Adrenal gland (tissue), 12 donors: ENCODE data around the gene MET. TPM values are rescaled to one million over a fixed set of nuclear protein-coding genes. Genes with fewer than 3 reads are reported as not detected.

Experiments
- DNase-seq, 7 donors: peaks; one replicate each; pipeline ENCODE4 v3.0.0-alpha.2; 2019 to 2020
- H3K27ac ChIP-seq, 5 donors: fragments of 200-600 bp; sonication (generic) in 4 of 5; 1 replicate in 3 of 5; 2 replicates in 2 of 5; pipeline versions ENCODE4 v1.5.1 to v1.8.0; 2016 to 2020; ENCODE audit warnings: mild to moderate bottlenecking in 1 of 5
- H3K27me3 ChIP-seq: fragments of 200-600 bp; 2 replicates; pipeline ENCODE4 v1.8.0; 2021
- H3K36me3 ChIP-seq, 2 donors: fragments of 200-600 bp; replicated peaks in 1 of 2; 1 replicate in 1 of 2; 2 replicates in 1 of 2; pipeline versions ENCODE4 v1.5.1 to v1.8.0; 2018 to 2022
- H3K4me1 ChIP-seq, 2 donors: fragments of 200-600 bp; replicated peaks in 1 of 2; 1 replicate in 1 of 2; 2 replicates in 1 of 2; pipeline versions ENCODE4 v1.5.1 to v1.8.0; 2018 to 2021
- H3K4me3 ChIP-seq, 4 donors: fragments of 200-600 bp; sonication (generic) in 3 of 4; one replicate each; pipeline ENCODE4 v1.5.1; 2016 to 2018
- H3K9me3 ChIP-seq, 3 donors: fragments of 200-600 bp; sonication (generic) in 1 of 3; replicated peaks in 1 of 3; 1 replicate in 2 of 3; 2 replicates in 1 of 3; pipeline versions ENCODE4 v1.5.1 to v1.8.0; 2016 to 2021
- POLR2A ChIP-seq, 2 donors: fragments of 450-650 bp; IDR thresholded peaks; one replicate each; pipeline ENCODE4 v1.6.1; 2017; ENCODE audit warnings: antibody characterized with exemption in 2 of 2, mild to moderate bottlenecking in 2 of 2, moderate library complexity in 1 of 2
- WGBS, 4 donors: extraction: QIAGEN DNeasy Blood & Tissue Kit in 2 of 4; methylation state at CpG; one replicate each; pipeline versions ENCODE4 v1.1.5 to v1.1.7; 2013 to 2017; 5-methylcytosine and 5-hydroxymethylcytosine counted together
- intact Hi-C, 2 donors: fragments of 100-400 bp; cut with DNase I; formaldehyde crosslinking; loops; one replicate each; pipeline versions ENCODE4 v1.14.1 to v1.15.0; 2022 to 2023
- polyA plus RNA-seq, 3 donors: library from polyadenylated mRNA; stranded (reverse); fragments of 200-250 nt in 2 of 3; fragments of 350-450 nt in 1 of 3; fragmentation: Illumina TruSeq in 1 of 3; extraction: RNeasy Lipid Tissue Mini Kit (QIAGEN cat#74804) in 1 of 3; gene quantifications; one replicate each; pipeline ENCODE4 v1.2.3, GENCODE V29; 2013 to 2014
- total RNA-seq, 9 donors: library from RNA; depleted of rRNA in 4 of 9; stranded (reverse); fragments of >200 nt in 4 of 9; fragments of 120-200 nt in 1 of 9; fragmentation: NEBNext Ultra II Directional in 1 of 9; extraction: Animal tissue kit (Norgen Biotek cat#: 25700) in 1 of 9; gene quantifications; one replicate each; pipeline versions ENCODE4 v1.1.0 to v1.2.4, GENCODE V29; 2013 to 2023
- TF ChIP-seq, protein P1 (sequence below), 6 experiments: fragments of 450-650 bp in 4 of 6; fragments of 200-600 bp in 2 of 6; sonication (generic) in 1 of 6; IDR thresholded peaks; 1 replicate in 5 of 6; 2 replicates in 1 of 6; pipeline versions ENCODE4 v1.5.1 to v1.8.0; 2016 to 2021; ENCODE audit warnings: antibody characterized with exemption in 6 of 6, mild to moderate bottlenecking in 2 of 6, moderate library complexity in 1 of 6
- donor health status: healthy with polysubstance abuse.
- donor health status: Bipolar disorder and iron deficiency.
- donor health status: DM: yes; HTN: yes; CAD: no.
- donor health status: DM: no; HTN: no; CAD: no.
- donor health status: DM: no; HTN: no; CAD: no.
- donor health status: DM: yes; HTN: yes; CAD: no.

Gene MET
- total and polyA plus RNA-seq, 12 donors: 0.55 to 2.3 (median 0.79) TPM

DNA sequence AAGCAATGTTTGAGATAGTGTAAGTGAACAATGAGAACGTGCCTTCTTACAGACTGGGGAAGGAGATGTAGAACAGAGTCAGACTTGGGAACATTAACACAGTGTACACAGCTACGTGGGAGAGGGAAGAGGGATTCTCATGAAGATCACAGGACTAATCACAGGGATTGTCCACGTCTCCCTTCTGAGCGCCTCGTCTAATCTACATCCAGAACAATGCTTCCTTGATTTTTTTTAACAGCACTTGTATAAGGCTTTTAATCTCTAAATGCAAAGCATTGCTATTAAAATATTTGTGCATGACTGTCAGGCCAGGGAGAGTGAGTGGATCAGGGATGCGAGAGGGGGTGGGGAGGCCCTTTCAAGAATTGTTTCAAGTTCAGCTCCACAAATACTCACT is 62.7 kb downstream of the MET start:
- no peaks in the 10 kb centered on the region for H3K27me3 ChIP-seq
- intact Hi-C loops: no loop called here
- no peak overlapping the region for H3K27ac ChIP-seq
- no peaks in the 10 kb centered on the region for H3K9me3 ChIP-seq
- 71 to 87% (median 84%) methylated on average over 6 of the region's 6 CpGs for WGBS, 4 donors
- no peaks in the 10 kb centered on the region for H3K36me3 ChIP-seq
- no peak overlapping the region for H3K4me3 ChIP-seq
- H3K4me1 ChIP-seq: no peaks in the 10 kb centered on the region
- TF ChIP-seq POLR2A (IDR thresholded peaks at IDR 0.05): no peak
- TF ChIP-seq, protein P1, sequence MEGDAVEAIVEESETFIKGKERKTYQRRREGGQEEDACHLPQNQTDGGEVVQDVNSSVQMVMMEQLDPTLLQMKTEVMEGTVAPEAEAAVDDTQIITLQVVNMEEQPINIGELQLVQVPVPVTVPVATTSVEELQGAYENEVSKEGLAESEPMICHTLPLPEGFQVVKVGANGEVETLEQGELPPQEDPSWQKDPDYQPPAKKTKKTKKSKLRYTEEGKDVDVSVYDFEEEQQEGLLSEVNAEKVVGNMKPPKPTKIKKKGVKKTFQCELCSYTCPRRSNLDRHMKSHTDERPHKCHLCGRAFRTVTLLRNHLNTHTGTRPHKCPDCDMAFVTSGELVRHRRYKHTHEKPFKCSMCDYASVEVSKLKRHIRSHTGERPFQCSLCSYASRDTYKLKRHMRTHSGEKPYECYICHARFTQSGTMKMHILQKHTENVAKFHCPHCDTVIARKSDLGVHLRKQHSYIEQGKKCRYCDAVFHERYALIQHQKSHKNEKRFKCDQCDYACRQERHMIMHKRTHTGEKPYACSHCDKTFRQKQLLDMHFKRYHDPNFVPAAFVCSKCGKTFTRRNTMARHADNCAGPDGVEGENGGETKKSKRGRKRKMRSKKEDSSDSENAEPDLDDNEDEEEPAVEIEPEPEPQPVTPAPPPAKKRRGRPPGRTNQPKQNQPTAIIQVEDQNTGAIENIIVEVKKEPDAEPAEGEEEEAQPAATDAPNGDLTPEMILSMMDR (IDR thresholded peaks at IDR 0.05): no peak
- DNase-seq: no peak

DNA sequence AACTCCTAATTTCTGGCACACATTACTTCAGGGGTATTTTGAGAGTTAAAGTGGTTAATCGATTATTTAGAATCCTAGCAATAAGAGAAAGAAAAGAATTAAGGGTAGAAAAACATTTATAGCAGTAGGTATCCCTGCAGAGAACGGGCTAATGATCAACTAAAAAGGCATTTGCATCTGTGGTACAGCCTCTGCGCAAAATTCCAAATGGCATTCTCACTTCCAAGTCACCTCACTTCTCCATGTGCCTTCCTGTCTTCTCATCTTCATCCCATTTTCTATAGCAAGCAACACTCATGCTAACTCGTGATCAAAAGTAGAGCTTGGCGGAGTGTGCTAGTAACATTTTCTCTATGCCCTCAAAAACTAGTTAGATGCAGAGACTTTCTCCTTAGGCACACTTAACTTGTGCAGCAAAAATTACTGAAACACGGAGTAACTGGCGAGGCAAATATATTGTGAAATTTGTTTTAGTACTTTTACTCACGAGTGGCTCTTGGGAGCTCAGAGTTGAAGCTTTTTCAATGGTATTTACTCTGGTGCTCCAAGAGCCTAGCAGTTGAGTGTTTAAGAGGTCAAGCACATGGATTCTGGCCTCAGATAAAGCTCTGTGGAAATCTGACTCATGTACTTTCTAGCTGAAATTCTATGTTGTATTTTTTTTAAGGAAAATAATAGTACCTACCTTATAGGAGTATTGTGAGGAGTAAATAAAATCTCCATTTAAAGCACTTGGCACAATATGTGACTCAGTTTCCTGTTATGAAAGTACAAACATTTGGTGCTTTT is 65.1 kb downstream of the MET start:
- Histone ChIP-seq H3K36me3 (no peaks in the 10 kb centered on the region), H3K27me3 (no peaks in the 10 kb centered on the region), H3K4me3 (no peak overlapping the region), H3K27ac (no peak overlapping the region), H3K4me1 (no peaks in the 10 kb centered on the region), H3K9me3 (no peaks in the 10 kb centered on the region)
- intact Hi-C loops: no loop called here
- TF ChIP-seq, protein P1 (IDR thresholded peaks at IDR 0.05): no peak
- TF ChIP-seq POLR2A (IDR thresholded peaks at IDR 0.05): no peak
- DNase-seq: no peak
- 81 to 85% (median 84%) methylated on average over 8 of the region's 8 CpGs for WGBS, 4 donors

DNA sequence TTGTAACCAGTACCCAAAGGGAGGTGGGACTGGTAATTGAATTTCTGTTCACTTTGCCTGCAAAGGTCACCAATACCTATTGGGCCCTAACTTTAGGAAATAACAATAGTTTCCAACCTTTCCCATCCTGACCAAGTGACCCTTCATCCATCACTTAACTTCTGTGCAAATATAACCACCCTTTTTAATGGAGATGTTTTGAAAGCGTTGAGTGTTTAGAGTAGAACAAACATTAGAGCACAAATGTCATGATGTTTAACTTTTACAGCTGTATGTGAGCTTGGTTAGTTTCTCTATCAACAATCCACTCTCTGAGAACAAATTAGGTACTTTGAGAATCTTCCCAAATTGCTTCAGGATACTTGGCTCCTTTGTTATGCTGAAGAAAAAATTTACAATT is 66.4 kb downstream of the MET start:
- 78 to 90% (median 84%) methylated on average over 1 of the region's 1 CpG for WGBS, 4 donors
- intact Hi-C loops: no loop called here

DNA sequence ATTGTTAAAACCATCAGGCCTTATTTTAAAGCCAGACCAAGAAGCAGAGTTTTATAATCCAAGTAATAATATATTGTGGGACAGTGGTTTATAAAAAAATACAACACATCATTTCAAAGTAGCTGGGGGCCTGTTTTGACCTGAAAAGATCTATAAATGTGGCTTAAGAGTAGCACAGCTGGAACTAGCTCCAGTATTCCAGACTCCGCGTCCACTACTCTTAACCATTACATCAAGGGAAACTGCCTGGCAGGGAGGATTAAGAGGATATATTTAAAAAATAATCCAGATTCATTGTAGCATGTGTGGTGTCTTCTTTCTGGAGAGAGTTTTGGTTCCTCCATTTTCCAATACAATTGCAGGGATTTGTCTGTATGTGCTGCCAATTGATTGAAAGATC is 67.3 kb downstream of the MET start:
- H3K27ac ChIP-seq: no peak overlapping the region
- intact Hi-C loops: no loop called here
- 89 to 95% (median 93%) methylated on average over 2 of the region's 2 CpGs for WGBS, 4 donors

More for the DNA sequence above, 66.4 kb downstream of the MET start:
- TF ChIP-seq, protein P1 (IDR thresholded peaks at IDR 0.05): no peak
- TF ChIP-seq POLR2A (IDR thresholded peaks at IDR 0.05): no peak
- Histone ChIP-seq H3K36me3 (no peaks in the 10 kb centered on the region), H3K4me1 (no peaks in the 10 kb centered on the region), H3K4me3 (no peak overlapping the region), H3K9me3 (no peaks in the 10 kb centered on the region), H3K27ac (no peak overlapping the region), H3K27me3 (no peaks in the 10 kb centered on the region)
- DNase-seq: no peak

More for the DNA sequence above, 67.3 kb downstream of the MET start:
- no peak for TF ChIP-seq POLR2A (IDR thresholded peaks at IDR 0.05)
- TF ChIP-seq, protein P1 (IDR thresholded peaks at IDR 0.05): no peak
- Histone ChIP-seq H3K9me3 (no peaks in the 10 kb centered on the region), H3K4me3 (no peak overlapping the region), H3K4me1 (no peaks in the 10 kb centered on the region), H3K27me3 (no peaks in the 10 kb centered on the region), H3K36me3 (no peaks in the 10 kb centered on the region)
- DNase-seq: no peak
